Effector memory CD4-positive, alpha-beta T cell (primary cell): ENCODE measurements around the gene CFB.

Source experiments
- DNase-seq, 3 donors: peaks; one replicate each; pipeline ENCODE4 v3.0.0-alpha.2; 2020
- H3K27ac ChIP-seq: 2 replicates; pipeline ENCODE4 v1.7.0; 2013; ENCODE audit warnings: mild to moderate bottlenecking, low read length, moderate library complexity; ENCODE audit not compliant: insufficient read depth, poor library complexity, severe bottlenecking
- H3K27me3 ChIP-seq: replicated peaks from 2 replicates; pipeline ENCODE4 v1.7.0; 2013; ENCODE audit warnings: mild to moderate bottlenecking, low read length; ENCODE audit not compliant: insufficient read depth, control insufficient read depth, poor library complexity, severe bottlenecking
- H3K36me3 ChIP-seq: 2 replicates; pipeline ENCODE4 v1.7.0; 2013; ENCODE audit warnings: mild to moderate bottlenecking, low read length, moderate library complexity; ENCODE audit not compliant: control insufficient read depth, insufficient read depth
- H3K4me1 ChIP-seq: 2 replicates; pipeline ENCODE4 v1.7.0; 2013; ENCODE audit warnings: low read length, mild to moderate bottlenecking; ENCODE audit not compliant: control insufficient read depth, insufficient read depth, poor library complexity, severe bottlenecking
- H3K4me3 ChIP-seq: 2 replicates; pipeline ENCODE4 v1.7.0; 2013; ENCODE audit warnings: low read length, low read depth, mild to moderate bottlenecking; ENCODE audit not compliant: insufficient read depth, poor library complexity, severe bottlenecking
- H3K9me3 ChIP-seq: 2 replicates; pipeline ENCODE4 v1.7.0; 2013; ENCODE audit warnings: mild to moderate bottlenecking, low read length, moderate library complexity; ENCODE audit not compliant: control insufficient read depth

Gene CFB

GRCh38 chr6:31911826-31912585, 33.9 kb upstream of the CFB start:
- no peak for DNase-seq
- H3K27me3 ChIP-seq: no peaks in the 10 kb centered on the region

GRCh38 chr6:31915351-31915750, 30.5 kb upstream of the CFB start:
- no peaks in the 10 kb centered on the region for H3K4me1 ChIP-seq
- H3K9me3 ChIP-seq: no peaks in the 10 kb centered on the region
- no peak for DNase-seq
- H3K27ac ChIP-seq: no peak overlapping the region
- no peak overlapping the region for H3K4me3 ChIP-seq
- no peaks in the 10 kb centered on the region for H3K36me3 ChIP-seq
- H3K27me3 ChIP-seq: no peaks in the 10 kb centered on the region

More at GRCh38 chr6:31911826-31912585, 33.9 kb upstream of the CFB start:
- Histone ChIP-seq H3K36me3 (no peaks in the 10 kb centered on the region), H3K27ac (no peak overlapping the region), H3K4me3 (no peak overlapping the region), H3K9me3 (no peaks in the 10 kb centered on the region), H3K4me1 (no peaks in the 10 kb centered on the region)

GRCh38 chr6:31915756-31916155, 30.1 kb upstream of the CFB start:
- no peak for DNase-seq
- no peaks in the 10 kb centered on the region for H3K4me1 ChIP-seq
- no peaks in the 10 kb centered on the region for H3K36me3 ChIP-seq
- no peaks in the 10 kb centered on the region for H3K9me3 ChIP-seq
- no peak overlapping the region for H3K27ac ChIP-seq
- no peak overlapping the region for H3K4me3 ChIP-seq
- H3K27me3 ChIP-seq: no peaks in the 10 kb centered on the region

- H3K36me3 ChIP-seq: no peaks in the 10 kb centered on the region
- no peak overlapping the region for H3K27ac ChIP-seq
- no peak for DNase-seq
- no peaks in the 10 kb centered on the region for H3K27me3 ChIP-seq
- no peaks in the 10 kb centered on the region for H3K9me3 ChIP-seq
- H3K4me1 ChIP-seq: no peaks in the 10 kb centered on the region
- H3K4me3 ChIP-seq: no peak overlapping the region
Measured at GRCh38 chr6:31918069-31918720, 27.7 kb upstream of the CFB start.

- no peak for DNase-seq
- Histone ChIP-seq H3K27ac (no peak overlapping the region), H3K4me3 (no peak overlapping the region)
Measured at GRCh38 chr6:31919624-31920303, 26.1 kb upstream of the CFB start.

GRCh38 chr6:31920811-31921210, 25.1 kb upstream of the CFB start:
- H3K9me3 ChIP-seq: no peaks in the 10 kb centered on the region
- H3K4me1 ChIP-seq: no peaks in the 10 kb centered on the region
- H3K4me3 ChIP-seq: no peak overlapping the region
- no peak for DNase-seq
- no peaks in the 10 kb centered on the region for H3K36me3 ChIP-seq
- no peak overlapping the region for H3K27ac ChIP-seq
- no peaks in the 10 kb centered on the region for H3K27me3 ChIP-seq

More at GRCh38 chr6:31919624-31920303, 26.1 kb upstream of the CFB start:
- no peaks in the 10 kb centered on the region for H3K9me3 ChIP-seq
- no peaks in the 10 kb centered on the region for H3K4me1 ChIP-seq
- no peaks in the 10 kb centered on the region for H3K36me3 ChIP-seq
- no peaks in the 10 kb centered on the region for H3K27me3 ChIP-seq

GRCh38 chr6:31922942-31923341, 23.0 kb upstream of the CFB start:
- Histone ChIP-seq H3K27ac (no peak overlapping the region), H3K36me3 (no peaks in the 10 kb centered on the region)

GRCh38 chr6:31927242-31927862, 18.5 kb upstream of the CFB start, which contains the start of gene C2:
C2 (plus strand) TSS chr6:31927717; CDS start chr6:31927753, 36 bp downstream.
- Histone ChIP-seq H3K4me1 (no peaks in the 10 kb centered on the region), H3K27ac (no peak within 1 kb of the TSS), H3K4me3 (no peak within 1 kb of the TSS), H3K27me3 (no peaks in the 10 kb centered on the region), H3K36me3 (no peaks in the 10 kb centered on the region), H3K9me3 (no peaks in the 10 kb centered on the region)
- no peak for DNase-seq

More at GRCh38 chr6:31922942-31923341, 23.0 kb upstream of the CFB start:
- Histone ChIP-seq H3K9me3 (no peaks in the 10 kb centered on the region), H3K4me3 (no peak overlapping the region), H3K27me3 (no peaks in the 10 kb centered on the region), H3K4me1 (no peaks in the 10 kb centered on the region)
- no peak for DNase-seq

- H3K36me3 ChIP-seq: no peaks in the 10 kb centered on the region
- no peaks in the 10 kb centered on the region for H3K9me3 ChIP-seq
- H3K4me1 ChIP-seq: no peaks in the 10 kb centered on the region
- DNase-seq: no peak
- no peak overlapping the region for H3K4me3 ChIP-seq
- H3K27me3 ChIP-seq: no peaks in the 10 kb centered on the region
- no peak overlapping the region for H3K27ac ChIP-seq
Measured at GRCh38 chr6:31927863-31928671, 17.8 kb upstream of the CFB start.
